ENCODE measurements around the gene DIS3L2.

DIS3L2 gene

DNA sequence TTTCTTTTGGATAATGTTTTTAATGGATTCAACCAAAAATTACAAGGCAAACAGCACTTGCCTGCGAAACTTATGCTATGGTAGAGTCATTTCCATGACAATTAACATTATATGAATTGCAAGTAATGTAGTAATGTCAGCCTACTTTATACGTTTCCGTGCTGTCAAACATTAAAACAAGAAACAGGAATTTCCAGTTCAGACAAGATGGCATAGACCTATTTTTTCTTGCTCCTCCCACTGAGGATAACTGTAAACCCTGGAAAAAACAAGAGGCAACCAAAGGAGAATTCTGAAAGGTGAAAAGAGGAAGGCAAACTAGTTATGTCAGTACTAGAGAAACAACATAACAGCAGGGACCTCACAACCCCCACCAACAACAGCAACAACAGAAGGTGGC lies 170.7 kb downstream of the DIS3L2 start:
- Histone ChIP-seq H3K36me3 (ENCODE audit: control insufficient read depth in 1 of 2, insufficient read depth in 2 of 2, low read length in 2 of 2) (peaks cover 4 to 31% of the 10 kb centered on the region in 2 donors), H3K9me3 (ENCODE audit: control insufficient read depth in 1 of 2, low read length in 2 of 2) (no peaks in the 10 kb centered on the region), H3K4me1 (ENCODE audit: control insufficient read depth in 1 of 2, insufficient read depth in 2 of 2, low read length in 2 of 2) (no peaks in the 10 kb centered on the region), H3K27ac (ENCODE audit: low read length) (no peak overlapping the region), H3K4me3 (ENCODE audit: low read depth in 1 of 2, low read length in 2 of 2) (no peak overlapping the region), H3K27me3 (ENCODE audit: low read depth, low read length) (no peaks in the 10 kb centered on the region)

DNA sequence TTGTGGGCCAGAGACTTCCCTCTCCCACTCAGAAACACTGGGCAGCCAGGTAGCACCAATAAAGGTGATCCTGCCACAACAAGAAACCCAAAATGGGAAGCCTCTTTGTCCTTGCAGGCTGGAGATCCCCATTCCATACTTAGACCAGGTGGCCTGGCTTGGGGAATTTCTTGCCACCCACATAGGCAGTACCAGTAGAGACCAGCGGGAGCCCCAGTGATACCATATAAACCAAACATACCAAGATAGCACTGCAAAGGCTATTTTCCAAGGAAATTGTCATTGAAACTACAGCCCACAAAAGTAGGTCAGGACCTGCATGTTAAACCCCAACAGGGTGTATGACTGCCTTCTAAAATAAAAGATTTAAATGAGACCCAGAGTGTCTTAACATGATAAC lies 171.6 kb downstream of the DIS3L2 start:
- Histone ChIP-seq H3K27me3 (ENCODE audit: low read depth, low read length) (no peaks in the 10 kb centered on the region), H3K9me3 (ENCODE audit: control insufficient read depth in 1 of 2, low read length in 2 of 2) (no peaks in the 10 kb centered on the region), H3K36me3 (ENCODE audit: control insufficient read depth in 1 of 2, insufficient read depth in 2 of 2, low read length in 2 of 2) (peaks cover 4 to 34% of the 10 kb centered on the region in 2 donors), H3K4me3 (ENCODE audit: low read depth in 1 of 2, low read length in 2 of 2) (no peak overlapping the region), H3K4me1 (ENCODE audit: control insufficient read depth in 1 of 2, insufficient read depth in 2 of 2, low read length in 2 of 2) (no peaks in the 10 kb centered on the region), H3K27ac (ENCODE audit: low read length) (no peak overlapping the region)

DNA sequence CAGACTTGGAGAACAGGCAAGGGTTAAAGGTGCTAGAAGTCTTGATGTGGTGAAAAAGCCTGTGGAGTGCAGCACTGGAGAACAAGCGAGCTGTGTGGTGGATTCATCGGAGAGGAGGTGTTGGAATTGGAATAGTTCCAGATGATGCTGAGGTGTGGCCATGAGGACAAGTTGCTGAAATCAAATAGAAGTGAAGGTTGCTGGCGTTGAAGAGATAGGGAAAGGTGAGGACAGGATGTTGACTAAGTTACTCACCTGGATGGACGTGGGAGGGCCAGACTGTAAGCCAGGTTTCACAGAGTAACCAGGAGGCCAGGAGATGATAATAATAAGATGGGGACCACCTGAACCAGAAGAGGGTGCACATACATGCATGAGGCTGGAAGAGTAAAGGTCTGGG lies 173.4 kb downstream of the DIS3L2 start:
- Histone ChIP-seq H3K27ac (ENCODE audit: low read length) (no peak overlapping the region), H3K36me3 (ENCODE audit: control insufficient read depth in 1 of 2, insufficient read depth in 2 of 2, low read length in 2 of 2) (peaks cover 4 to 34% of the 10 kb centered on the region in 2 donors), H3K4me3 (ENCODE audit: low read depth in 1 of 2, low read length in 2 of 2) (no peak overlapping the region), H3K27me3 (ENCODE audit: low read depth, low read length) (no peaks in the 10 kb centered on the region), H3K9me3 (ENCODE audit: control insufficient read depth in 1 of 2, low read length in 2 of 2) (no peaks in the 10 kb centered on the region), H3K4me1 (ENCODE audit: control insufficient read depth in 1 of 2, insufficient read depth in 2 of 2, low read length in 2 of 2) (no peaks in the 10 kb centered on the region)

DNA sequence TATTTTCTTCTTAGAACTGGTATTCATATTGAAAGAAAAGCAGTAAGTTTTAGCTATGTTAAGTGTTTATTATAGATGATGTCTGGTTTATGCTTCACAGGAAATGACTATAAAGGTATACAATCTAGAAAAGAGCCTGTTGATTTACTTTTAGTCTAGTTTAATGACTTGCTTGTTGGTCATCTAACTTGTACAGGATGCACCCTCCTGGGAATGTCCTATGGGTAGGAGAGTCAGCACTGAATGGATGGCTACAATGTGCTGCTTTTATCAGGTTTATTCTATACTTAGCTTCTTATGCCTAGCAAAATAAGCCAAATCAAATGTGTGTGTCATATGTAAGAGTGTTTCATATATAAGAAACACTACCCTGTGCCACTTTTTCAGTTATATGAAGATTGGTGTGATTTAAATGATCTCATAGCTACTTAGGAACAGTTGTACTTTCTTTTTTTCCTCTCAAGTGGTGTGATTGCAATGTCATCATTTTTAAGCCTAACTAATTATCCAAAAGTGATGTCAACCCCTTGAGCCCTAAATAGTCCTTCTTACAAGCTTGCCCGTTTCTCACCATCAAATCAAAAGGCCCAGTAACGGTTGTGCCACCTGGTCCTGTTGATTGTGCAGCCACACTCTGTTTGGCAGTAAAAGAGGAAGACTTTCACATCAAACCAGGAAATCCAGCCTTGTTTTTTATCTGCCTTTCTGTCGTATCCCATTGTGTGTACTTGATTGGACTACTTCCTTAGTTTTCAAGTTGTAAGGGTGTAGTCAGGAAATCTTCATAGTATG lies 176.0 kb downstream of the DIS3L2 start:
- Histone ChIP-seq H3K27me3 (ENCODE audit: low read depth, low read length) (no peaks in the 10 kb centered on the region), H3K27ac (ENCODE audit: low read length) (no peak overlapping the region), H3K9me3 (ENCODE audit: control insufficient read depth in 1 of 2, low read length in 2 of 2) (no peaks in the 10 kb centered on the region), H3K4me1 (ENCODE audit: control insufficient read depth in 1 of 2, insufficient read depth in 2 of 2, low read length in 2 of 2) (no peaks in the 10 kb centered on the region), H3K36me3 (ENCODE audit: control insufficient read depth in 1 of 2, insufficient read depth in 2 of 2, low read length in 2 of 2) (peaks cover 4 to 20% of the 10 kb centered on the region in 2 donors), H3K4me3 (ENCODE audit: low read depth in 1 of 2, low read length in 2 of 2) (no peak overlapping the region)

DNA sequence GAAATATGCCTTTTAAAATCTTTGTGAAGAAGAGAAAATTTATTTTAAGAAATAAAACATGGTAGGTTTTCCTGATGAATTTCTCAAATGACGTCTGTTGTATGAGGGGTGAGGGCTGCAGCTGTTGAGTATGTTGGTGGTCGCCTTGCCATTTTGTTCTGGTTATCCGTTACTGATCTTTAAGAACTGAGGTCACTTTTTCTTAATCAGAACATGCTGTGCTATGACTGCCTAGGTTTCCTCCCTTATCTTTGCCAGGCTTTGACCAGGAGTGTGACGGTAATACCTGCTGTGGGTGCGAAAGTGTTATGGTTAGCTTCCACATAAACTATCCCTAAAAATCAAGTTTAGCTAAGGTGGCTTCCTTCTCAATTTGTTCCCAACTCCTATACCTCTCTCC lies 176.9 kb downstream of the DIS3L2 start:
- Histone ChIP-seq H3K4me1 (ENCODE audit: control insufficient read depth in 1 of 2, insufficient read depth in 2 of 2, low read length in 2 of 2) (no peaks in the 10 kb centered on the region), H3K27me3 (ENCODE audit: low read depth, low read length) (no peaks in the 10 kb centered on the region), H3K27ac (ENCODE audit: low read length) (no peak overlapping the region)

DNA sequence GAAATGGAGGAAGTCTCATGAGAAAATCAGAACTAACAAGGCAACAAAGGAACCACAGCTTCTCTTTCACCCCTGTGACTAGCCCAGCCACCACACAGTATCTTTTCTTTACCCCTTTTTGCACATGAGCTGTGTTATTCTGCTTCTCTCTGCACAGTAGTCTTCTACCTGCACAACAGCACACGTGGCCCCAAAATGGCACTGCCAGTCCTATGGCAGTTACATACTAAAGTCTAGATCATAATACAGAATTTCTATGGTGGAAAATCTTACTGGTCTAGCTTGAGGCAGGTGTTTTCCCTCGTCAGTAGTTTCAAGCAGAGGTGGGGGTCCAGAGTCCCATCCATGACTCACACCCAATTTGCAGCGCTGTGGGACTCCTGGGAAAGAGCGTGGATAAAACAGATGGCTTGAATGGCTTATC lies 177.7 kb downstream of the DIS3L2 start:
- Histone ChIP-seq H3K27me3 (ENCODE audit: low read depth, low read length) (no peaks in the 10 kb centered on the region), H3K27ac (ENCODE audit: low read length) (no peak overlapping the region), H3K4me3 (ENCODE audit: low read depth in 1 of 2, low read length in 2 of 2) (no peak overlapping the region), H3K4me1 (ENCODE audit: control insufficient read depth in 1 of 2, insufficient read depth in 2 of 2, low read length in 2 of 2) (no peaks in the 10 kb centered on the region), H3K36me3 (ENCODE audit: control insufficient read depth in 1 of 2, insufficient read depth in 2 of 2, low read length in 2 of 2) (peaks cover 0 to 14% of the 10 kb centered on the region in 2 donors), H3K9me3 (ENCODE audit: control insufficient read depth in 1 of 2, low read length in 2 of 2) (no peaks in the 10 kb centered on the region)

More for the DNA sequence above, 176.9 kb downstream of the DIS3L2 start:
- Histone ChIP-seq H3K9me3 (ENCODE audit: control insufficient read depth in 1 of 2, low read length in 2 of 2) (no peaks in the 10 kb centered on the region), H3K4me3 (ENCODE audit: low read depth in 1 of 2, low read length in 2 of 2) (no peak overlapping the region), H3K36me3 (ENCODE audit: control insufficient read depth in 1 of 2, insufficient read depth in 2 of 2, low read length in 2 of 2) (peaks cover 0 to 14% of the 10 kb centered on the region in 2 donors)

DNA sequence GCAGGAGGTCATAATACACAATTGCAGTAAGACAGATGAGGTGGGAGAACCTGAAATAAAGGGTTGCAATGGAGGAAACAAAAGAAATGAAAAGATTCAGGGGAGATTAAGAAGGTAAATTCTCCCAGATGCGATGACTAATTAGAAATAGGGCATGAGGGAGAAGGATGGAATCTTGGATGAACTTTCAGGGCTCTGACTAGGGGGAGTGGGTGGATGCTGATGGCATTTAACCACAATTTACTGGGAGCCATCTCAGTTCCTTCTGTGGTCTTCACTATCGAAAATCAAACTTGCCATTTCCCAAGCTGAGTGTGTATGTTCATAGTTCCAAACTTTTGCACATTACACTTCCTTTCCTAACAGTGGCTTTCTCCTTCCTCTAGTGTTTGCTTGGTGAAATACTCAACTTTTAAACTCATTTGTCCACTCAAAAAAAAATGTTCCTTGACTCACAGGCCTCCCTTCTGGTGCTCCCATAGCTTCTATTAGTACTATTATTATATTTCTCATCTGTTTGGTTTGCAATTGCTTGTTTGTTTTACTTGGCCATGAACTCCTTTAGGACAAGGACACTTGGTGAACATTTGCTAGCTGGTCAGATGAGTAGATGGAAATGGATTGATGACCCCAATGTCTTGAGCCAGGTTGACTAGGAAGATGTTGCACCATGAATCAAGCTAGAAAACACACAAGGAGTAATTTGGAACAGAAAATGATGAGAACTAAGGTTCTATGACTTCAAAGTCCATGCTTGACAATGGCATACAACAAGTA lies 178.5 kb downstream of the DIS3L2 start:
- H3K9me3 ChIP-seq (ENCODE audit: control insufficient read depth in 1 of 2, low read length in 2 of 2), result no peaks in the 10 kb centered on the region

DNA sequence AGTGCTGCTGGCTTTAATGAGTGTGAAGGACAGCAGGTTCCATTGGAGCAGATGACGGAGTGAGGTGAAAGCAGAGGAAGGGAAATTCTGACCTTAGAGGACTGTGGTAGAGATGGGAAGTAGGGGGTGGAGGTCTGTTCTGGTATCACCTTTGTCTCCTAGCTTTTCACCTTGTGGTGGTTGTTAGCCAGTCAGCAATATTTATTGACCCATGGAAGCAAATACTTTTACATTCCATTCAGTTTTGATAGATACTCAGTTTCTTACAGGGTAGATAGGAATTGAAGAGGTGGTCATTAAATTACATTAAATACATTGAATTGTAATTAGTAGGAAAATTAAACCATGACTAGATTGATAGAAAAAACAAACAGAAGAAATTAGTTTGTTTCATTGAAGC lies 180.1 kb downstream of the DIS3L2 start:
- Histone ChIP-seq H3K4me1 (ENCODE audit: control insufficient read depth in 1 of 2, insufficient read depth in 2 of 2, low read length in 2 of 2) (no peaks in the 10 kb centered on the region), H3K9me3 (ENCODE audit: control insufficient read depth in 1 of 2, low read length in 2 of 2) (no peaks in the 10 kb centered on the region), H3K27ac (ENCODE audit: low read length) (no peak overlapping the region), H3K27me3 (ENCODE audit: low read depth, low read length) (no peaks in the 10 kb centered on the region), H3K36me3 (ENCODE audit: control insufficient read depth in 1 of 2, insufficient read depth in 2 of 2, low read length in 2 of 2) (peaks cover 5 to 6% of the 10 kb centered on the region in 2 donors), H3K4me3 (ENCODE audit: low read depth in 1 of 2, low read length in 2 of 2) (no peak overlapping the region)

More for the DNA sequence above, 178.5 kb downstream of the DIS3L2 start:
- H3K4me1 ChIP-seq (ENCODE audit: control insufficient read depth in 1 of 2, insufficient read depth in 2 of 2, low read length in 2 of 2), result no peaks in the 10 kb centered on the region
- H3K27ac ChIP-seq (ENCODE audit: low read length), result no peak overlapping the region
- H3K4me3 ChIP-seq (ENCODE audit: low read depth in 1 of 2, low read length in 2 of 2), result no peak overlapping the region
- peaks cover 5 to 14% of the 10 kb centered on the region in 2 donors for H3K36me3 ChIP-seq (ENCODE audit: control insufficient read depth in 1 of 2, insufficient read depth in 2 of 2, low read length in 2 of 2)
- no peaks in the 10 kb centered on the region for H3K27me3 ChIP-seq (ENCODE audit: low read depth, low read length)

DNA sequence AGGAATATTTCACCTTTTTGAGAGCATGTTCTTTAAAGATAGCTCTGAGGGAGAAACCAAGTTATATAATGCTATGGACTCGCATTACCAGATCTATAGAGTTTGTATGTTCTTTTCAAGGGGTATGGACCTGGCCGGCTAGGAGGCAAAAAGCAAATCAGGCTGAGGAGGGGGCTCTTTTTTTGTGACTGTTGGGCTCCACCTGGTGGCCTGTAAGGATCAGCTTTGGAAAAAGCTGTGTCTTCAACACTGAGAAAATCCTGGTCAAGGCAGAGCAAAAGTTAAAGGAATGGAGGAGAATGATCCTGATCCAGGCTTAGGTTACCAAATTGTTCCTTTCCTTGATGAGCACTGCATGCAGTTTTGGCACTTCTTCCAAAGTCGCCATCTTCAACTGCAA lies 180.5 kb downstream of the DIS3L2 start:
- no peak overlapping the region for H3K27ac ChIP-seq (ENCODE audit: low read length)
- H3K27me3 ChIP-seq (ENCODE audit: low read depth, low read length), result no peaks in the 10 kb centered on the region
- H3K4me1 ChIP-seq (ENCODE audit: control insufficient read depth in 1 of 2, insufficient read depth in 2 of 2, low read length in 2 of 2), result no peaks in the 10 kb centered on the region
- H3K36me3 ChIP-seq (ENCODE audit: control insufficient read depth in 1 of 2, insufficient read depth in 2 of 2, low read length in 2 of 2), result peaks cover 4 to 5% of the 10 kb centered on the region in 2 donors
- H3K4me3 ChIP-seq (ENCODE audit: low read depth in 1 of 2, low read length in 2 of 2), result no peak overlapping the region
- no peaks in the 10 kb centered on the region for H3K9me3 ChIP-seq (ENCODE audit: control insufficient read depth in 1 of 2, low read length in 2 of 2)

DNA sequence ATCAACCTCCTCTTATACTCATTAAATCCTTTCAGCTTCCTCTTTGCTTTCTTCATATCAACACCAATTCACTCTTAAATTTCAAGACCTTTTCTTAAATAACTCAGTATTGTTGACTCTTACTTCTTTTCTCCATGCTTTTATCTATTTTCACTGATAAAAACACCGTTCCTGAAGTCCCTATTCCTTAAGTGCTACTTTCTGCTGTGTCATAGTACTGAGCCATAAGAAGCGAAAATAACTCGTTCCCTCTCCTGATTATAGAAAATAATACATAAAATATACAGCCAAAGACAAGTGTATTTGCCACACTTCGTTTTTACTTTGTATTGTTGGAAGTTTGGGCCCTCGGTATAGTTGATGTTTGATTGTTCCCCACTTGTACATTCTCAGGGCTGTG lies 181.0 kb downstream of the DIS3L2 start:
- no peak overlapping the region for H3K27ac ChIP-seq (ENCODE audit: low read length)
- H3K27me3 ChIP-seq (ENCODE audit: low read depth, low read length), result no peaks in the 10 kb centered on the region
- H3K4me1 ChIP-seq (ENCODE audit: control insufficient read depth in 1 of 2, insufficient read depth in 2 of 2, low read length in 2 of 2), result no peaks in the 10 kb centered on the region
- peaks cover 0 to 5% of the 10 kb centered on the region in 2 donors for H3K36me3 ChIP-seq (ENCODE audit: control insufficient read depth in 1 of 2, insufficient read depth in 2 of 2, low read length in 2 of 2)
- no peak overlapping the region for H3K4me3 ChIP-seq (ENCODE audit: low read depth in 1 of 2, low read length in 2 of 2)
- no peaks in the 10 kb centered on the region for H3K9me3 ChIP-seq (ENCODE audit: control insufficient read depth in 1 of 2, low read length in 2 of 2)

DNA sequence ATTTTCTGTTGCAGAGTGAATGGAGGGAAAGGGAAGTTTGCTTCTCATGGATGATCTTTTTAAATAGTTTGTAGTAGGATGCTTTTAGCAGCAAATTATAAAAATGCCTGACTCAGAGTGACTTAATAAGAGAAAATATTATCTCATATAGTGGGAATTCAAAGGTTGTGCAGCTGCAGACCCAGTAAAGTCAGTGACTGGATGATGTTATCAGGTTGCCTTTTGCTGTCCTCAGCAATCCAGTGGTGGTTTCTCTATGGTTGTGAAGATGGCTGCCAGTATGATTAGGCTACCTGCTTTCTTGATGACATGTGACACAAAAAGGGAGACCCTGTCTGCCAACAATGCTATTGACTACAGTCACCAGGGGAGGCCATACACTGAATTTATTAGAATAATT lies 184.8 kb downstream of the DIS3L2 start:
- no peak overlapping the region for H3K27ac ChIP-seq (ENCODE audit: low read length)
- no peak overlapping the region for H3K4me3 ChIP-seq (ENCODE audit: low read depth in 1 of 2, low read length in 2 of 2)
- no peaks in the 10 kb centered on the region for H3K9me3 ChIP-seq (ENCODE audit: control insufficient read depth in 1 of 2, low read length in 2 of 2)
- H3K27me3 ChIP-seq (ENCODE audit: low read depth, low read length), result no peaks in the 10 kb centered on the region
- no peaks in the 10 kb centered on the region for H3K4me1 ChIP-seq (ENCODE audit: control insufficient read depth in 1 of 2, insufficient read depth in 2 of 2, low read length in 2 of 2)
- H3K36me3 ChIP-seq (ENCODE audit: control insufficient read depth in 1 of 2, insufficient read depth in 2 of 2, low read length in 2 of 2), result peaks cover 0 to 5% of the 10 kb centered on the region in 2 donors

All from muscle layer of duodenum (tissue), 2 donors.